GM21576 (cell line): ENCODE data around the gene LLGL2.

Experiments
- ATAC-seq: cut with Tn5 transposase; IDR thresholded peaks from one replicate; pipeline ENCODE4 v1.9.1; 2021; ENCODE audit warnings: mild to moderate bottlenecking, moderate library complexity; ENCODE audit not compliant: unreplicated experiment

Gene LLGL2

DNA sequence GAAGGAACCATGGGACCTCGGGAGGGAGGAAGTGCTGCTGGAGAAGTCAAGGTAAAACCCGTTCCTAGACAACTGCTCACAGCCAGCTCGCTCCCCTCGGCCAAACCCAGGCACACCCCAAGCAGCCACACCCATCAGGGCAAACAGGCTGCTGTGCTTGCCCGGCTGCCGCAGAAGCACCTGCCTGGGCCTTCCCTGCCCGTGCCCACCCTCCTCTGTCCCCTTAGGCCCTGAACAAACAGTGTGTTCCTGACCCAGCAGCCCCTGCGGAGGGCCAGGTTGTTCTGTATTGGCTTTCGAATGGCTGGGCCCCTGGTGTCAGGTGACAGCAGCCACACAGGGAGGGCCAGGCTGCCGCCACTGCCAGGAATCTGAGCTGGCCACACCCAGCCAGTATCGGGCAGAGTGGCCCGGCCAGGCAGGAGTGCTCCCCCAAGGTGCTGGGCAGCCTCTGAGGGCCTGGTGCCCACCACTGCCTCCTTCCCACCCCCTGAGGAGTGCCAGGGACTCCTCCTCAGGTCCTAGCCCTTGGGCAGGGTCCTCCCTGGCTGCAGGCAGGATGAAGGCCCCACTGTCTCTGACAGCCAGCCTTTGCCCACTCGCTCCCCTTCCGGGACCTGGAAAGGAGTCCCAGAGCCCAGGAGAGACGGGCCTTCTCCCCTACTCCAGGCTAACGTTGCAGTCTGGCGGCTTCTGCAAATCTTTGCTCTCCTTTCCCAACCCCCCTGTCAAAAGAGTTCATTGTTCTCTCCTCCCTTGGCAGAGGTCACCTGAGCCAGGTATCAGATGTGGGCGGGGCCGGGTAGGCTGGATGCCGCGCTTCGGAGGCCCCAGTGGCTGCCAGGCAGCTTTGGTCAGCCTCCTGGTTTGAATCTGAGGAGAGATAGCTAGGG lies 24.0 kb downstream of the LLGL2 start:
- ATAC-seq = no peak

DNA sequence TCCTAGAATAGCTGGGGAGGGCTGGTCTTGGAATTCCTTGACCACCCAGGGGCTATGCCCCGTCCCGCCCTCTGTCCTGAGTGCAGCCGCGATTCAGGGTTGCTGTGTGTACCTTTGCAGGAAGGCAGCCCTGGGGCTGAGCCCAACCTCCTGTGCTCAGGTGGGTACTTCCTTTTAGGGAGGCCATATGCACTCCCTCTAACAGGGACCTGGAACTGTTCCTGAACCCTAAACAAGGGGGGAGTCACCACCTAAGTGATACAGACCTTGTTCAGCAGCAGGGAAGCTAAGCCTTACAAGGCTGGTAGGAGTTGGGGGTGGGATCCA lies 24.6 kb downstream of the LLGL2 start:
- ATAC-seq = no peak

DNA sequence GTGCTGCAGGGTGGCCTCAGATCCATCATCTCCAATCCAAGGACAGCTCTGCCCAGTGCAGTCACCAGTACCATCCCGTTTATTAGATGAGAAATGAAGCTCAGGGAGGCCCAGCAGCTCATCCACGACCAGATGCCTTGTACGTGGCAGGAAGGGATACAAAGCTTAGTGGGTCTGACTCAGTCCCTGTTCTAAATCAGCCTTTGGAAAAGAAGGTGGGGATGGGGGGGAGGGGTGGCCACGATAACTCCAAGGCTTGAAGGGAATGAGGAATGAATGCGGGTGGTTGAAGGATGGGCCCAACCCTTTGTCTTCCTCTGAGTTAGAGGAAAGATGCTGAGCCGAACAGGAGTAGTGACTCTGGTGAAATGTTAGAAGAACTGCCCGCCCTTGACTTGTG lies 25.8 kb downstream of the LLGL2 start:
- no peak for ATAC-seq

DNA sequence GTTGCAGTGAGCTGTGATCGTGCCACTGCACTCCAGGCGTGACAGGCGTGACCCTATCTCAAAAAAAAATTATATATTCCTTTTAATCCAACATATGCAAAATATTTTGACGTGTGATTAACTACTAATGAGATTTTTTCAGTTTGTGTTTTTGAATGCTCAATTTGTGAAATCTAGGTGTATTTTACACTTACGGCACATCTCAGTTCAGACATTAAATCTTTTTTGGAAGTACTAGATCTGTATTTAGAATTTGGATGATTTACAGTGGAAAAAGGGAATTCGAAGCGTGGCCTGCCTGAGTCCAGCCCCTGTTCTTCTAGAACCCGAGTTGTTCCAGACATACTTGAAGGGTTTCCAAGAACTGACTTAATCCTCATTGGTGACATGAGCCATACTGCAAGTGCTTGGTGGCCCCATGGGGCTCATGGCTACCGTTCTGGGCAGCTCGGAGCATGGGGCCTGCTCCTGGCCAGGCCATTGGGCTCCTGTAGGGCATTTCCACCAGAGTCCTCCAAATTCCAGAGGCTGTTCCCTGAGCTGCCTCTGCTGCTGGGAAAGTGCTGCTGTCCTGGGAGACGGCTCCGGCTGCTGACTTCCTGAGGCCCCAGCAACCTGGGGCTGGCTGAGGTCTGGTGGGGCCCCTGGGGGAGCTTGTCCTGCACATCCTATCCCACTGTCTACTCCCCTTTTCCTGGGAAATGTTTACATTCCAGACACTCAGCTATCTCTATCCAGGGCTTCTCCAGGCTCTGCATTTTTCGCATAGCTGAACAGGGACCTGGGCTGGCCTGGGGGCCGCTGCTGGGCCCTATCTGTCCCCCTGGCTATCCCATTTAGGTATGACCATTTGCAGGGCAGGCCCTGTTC lies 27.2 kb downstream of the LLGL2 start:
- ATAC-seq = no peak

DNA sequence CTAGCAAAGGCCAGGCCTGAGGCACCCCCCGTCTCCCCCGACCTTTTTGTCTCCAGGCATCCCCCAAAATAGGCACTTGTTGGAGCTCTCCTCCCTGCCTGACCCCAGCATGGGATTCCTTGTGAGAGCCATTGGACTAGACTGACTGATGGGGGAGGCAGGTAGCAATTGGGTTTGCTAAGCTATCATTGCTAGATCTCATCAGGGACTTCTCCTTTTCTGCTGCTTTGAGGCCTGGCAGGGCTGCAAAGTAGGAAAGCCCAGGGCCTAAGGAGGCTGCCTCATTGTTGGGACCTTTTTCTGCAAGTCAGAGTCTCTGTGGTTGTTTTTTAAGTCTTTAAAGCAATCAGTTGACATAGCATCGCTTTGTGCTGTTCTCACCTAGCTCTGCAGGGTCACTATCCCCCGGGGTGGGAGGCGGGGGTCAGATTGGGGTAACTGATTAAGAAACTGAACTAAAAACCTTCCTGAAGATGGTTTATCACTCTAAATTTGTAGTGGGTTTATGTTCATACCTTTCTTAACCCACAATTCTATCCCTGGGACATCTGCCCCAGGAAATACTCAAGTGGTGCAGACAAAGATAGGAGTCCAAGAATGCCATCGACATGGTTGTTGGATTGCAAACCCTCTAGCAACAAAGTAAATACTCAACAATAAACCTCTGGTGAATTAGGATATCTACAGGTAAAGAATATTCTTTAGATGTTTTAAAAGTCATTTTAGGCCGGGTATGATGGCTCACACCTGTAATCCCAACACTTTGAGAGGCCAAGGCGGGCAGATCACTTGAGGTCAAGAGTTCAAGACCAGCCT lies 28.0 kb downstream of the LLGL2 start:
- no peak for ATAC-seq

DNA sequence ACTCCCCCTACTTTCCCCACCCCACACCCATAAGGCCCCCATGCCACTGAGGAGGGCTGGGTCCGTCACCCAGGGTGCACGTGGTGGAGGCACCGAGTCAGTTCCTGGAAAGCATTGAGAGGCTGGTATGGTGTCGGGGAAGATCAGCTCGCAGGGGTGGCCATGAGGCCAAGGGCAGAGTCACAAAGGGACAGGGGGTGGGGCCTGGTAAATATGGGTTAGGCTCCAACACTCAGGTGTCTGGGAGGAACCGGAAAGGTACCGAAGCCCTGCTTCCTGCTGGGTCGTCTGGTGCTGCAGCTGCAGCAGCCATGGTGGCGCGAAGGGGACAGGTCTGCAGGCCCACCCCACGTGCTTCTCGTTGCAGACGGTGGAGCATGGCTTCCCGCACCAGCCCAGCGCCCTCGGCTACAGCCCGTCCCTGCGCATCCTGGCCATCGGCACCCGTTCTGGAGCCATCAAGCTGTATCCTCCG lies 30.2 kb downstream of the LLGL2 start:
- ATAC-seq = no peak

DNA sequence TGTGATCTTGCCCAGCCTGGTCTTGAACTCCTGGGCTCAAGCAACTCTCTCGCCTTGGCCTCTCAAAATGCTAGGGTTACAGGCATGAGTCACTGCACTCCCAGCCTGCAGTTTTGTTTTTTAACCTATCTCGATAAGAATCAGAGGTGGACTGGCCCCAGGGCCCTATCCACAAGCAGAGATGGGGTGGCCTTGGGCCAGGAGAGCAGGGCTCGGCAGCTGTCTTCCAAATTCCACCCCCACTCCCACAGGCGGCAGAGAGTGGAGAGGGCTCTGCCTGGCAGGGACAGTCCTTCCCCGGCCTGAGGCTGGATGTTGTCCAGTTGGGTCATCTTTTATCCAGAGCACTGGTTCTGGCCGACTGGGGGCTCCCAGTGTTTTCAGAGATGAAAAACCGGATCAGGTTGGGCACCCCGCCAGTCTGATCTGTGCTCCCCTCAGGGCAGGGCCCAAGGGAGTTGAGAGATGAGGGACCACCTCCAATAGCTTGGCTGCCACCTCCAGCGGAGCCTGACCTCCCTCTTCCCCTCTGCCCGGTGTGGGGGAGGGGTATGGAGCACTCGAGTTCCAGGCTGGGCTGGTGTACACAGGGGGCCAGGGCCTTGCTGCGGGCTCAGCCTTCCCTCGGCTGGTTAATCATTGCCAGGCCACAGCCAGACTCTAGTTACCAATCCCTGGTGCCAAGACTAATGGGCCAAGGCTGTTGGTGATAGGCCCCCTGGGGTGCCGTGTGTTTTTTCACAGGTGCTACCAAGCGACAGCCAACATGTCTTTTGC lies 31.8 kb downstream of the LLGL2 start:
- ATAC-seq = no peak

DNA sequence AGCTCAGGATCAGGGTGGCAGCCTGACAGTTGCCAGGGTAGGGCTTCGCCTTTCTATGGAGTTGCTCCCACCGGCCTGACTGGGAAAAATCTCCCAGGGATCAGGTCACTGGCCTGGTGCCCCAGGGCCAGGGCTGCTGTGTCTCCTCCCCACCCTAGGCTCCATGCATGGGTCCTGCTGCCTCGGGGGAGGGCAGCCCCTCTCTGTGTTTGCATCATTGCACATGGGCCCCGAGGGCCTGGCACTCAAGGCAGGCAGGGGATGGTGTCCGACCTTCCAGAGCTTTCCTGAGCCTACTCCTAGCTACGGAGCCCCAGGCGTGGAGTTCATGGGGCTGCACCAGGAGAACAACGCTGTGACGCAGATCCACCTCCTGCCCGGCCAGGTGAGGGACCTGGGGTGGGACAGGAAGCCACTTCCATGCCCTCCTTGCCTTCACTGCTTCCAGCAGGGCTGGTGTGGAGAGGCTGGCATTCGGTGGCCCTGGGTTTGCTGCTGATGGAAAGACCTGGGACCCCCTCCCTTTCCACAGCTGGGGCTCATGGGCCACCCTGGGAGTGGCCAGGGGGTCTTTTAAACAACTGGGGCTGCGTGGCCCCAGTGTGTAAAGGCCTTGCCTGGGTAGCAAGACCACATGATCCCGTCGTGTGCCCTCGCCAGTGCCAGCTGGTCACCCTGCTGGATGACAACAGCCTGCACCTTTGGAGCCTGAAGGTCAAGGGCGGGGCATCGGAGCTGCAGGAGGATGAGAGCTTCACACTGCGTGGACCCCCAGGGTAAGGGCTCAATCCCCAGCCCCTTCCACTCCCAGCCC lies 32.6 kb downstream of the LLGL2 start:
- ATAC-seq = no peak

DNA sequence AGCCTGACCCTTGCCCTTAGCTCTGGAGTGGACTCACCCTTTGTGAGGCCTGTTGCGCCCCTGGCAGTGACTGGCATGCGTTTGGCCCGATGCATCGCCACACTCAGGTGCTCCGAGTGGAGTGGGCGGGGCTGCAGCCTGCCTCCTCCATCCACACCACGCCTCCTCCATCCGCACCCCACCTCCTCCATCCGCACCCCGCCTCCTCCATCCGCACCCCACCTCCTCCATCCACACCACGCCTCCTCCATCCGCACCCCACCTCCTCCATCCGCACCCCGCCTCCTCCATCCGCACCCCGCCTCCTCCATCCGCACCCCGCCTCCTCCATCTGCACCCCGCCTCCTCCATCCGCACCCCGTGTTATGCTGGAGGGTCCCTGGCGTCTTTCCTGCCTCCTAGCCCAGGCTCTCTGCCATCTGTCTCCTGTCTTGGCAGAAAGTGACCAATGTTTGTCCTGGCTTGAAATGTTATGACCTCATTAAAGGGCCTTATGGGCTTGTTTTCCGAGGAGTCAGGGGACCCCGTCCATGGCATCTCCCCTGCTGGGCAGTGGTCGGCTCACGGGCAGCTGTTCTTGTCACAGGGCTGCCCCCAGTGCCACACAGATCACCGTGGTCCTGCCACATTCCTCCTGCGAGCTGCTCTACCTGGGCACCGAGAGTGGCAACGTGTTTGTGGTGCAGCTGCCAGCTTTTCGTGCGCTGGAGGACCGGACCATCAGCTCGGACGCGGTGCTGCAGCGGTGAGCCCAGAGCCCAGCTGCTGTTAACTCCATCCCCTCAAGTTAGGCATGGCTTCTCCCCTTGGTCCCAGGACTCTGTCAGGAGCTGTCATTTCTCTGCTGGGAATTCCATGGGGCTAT lies 33.4 kb downstream of the LLGL2 start:
- no peak for ATAC-seq

DNA sequence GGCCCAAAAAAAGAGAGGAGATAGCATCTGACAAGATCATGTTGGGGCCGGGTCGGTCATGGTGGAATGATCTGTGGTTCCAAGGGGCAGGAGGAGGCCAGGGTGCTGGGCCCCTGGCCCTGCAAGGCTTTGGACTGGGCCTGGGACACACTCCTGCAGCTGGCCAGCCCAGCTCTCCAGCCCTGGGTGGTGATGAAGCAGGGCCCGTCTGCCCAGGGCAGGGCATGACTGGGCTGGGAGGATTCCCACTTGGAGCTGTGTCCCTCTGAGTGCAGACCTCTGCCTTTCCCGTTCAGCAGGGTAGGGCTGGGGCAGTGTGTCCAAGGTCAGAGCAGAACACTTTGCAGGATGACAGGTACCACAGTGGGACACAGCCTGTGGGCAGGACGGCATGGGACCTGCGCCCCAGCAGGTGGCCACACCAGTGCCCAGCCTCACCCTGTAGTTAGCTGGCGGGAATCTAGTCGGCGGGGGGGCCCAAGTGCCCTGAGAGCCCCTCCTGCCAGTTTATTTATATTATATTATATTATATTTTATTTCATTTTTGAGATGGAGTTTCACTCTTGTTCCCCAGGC lies 34.5 kb downstream of the LLGL2 start:
- ATAC-seq = no peak

DNA sequence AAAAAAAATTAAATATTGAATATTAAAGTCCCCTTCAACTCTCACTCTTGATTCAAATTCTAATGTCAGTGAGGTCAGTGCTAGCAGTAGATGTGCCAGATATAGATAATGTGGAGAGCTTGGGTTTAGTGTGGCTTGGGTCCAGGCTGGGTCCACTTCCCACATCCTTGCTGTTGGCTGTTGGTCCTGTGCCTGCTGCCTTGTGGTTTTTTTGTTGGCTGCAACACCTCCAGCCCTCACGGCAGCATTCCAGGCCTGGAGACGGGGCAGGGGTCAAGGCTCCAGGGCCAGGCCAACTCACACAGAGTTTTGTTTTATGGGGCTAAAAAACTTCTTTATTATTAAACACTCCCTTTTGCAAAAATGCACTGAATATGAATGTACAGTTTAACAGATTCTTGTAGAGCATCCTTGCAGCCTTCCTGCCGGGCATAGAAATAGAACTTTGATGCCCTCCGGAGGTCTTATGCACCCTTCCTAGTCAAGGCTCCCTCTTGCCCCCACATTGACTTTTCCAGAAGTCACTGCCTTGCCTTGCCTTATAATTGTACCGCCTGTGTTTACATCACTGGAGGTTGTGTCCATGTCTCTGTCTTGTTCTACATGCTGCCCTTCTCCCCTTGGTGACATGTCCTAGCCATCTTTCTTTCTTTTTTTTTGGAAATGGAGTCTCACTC lies 36.6 kb downstream of the LLGL2 start:
- no peak for ATAC-seq

DNA sequence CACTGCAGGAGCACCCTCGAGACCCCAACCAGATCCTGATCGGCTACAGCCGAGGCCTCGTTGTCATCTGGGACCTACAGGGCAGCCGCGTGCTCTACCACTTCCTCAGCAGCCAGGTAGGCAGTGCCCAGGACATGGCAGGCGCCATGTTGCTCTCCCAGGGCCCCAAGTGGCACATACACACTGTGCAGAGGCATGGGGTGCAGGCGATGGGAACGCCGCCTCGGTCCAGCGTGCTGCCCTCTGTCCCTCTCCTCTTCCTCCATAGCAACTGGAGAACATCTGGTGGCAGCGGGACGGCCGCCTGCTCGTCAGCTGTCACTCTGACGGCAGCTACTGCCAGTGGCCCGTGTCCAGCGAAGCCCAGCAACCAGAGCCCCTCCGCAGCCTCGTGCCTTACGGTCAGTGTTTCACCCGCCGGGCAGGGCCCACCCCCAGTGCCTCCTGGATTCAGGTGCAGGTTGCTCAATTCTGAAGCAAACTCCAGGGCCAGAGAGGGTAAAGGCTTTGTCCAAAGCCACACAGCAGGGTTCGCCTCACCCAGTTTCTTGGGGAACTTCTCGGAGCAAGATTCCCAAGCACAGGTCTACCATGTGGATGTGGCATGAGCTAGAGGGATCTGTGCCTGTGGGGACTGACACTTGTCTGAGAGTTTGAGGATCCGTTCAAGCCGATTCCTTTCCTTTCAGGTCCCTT lies 37.7 kb downstream of the LLGL2 start:
- no peak for ATAC-seq

DNA sequence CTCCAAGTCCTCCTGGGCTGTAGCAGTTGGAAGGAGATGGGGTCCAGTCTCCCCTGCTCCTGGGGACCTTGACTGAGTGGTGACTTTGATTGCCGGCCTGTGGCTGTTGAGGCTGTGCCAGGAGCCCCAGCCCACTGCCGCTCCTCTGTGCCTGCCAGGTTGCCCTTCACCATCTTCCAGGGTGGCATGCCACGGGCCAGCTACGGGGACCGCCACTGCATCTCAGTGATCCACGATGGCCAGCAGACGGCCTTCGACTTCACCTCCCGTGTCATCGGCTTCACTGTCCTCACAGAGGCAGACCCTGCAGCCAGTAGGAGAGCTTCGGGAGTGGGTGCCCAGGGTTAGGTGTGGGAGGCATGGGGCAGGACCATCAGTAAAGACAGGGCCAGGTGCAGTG lies 38.7 kb downstream of the LLGL2 start:
- ATAC-seq = no peak

DNA sequence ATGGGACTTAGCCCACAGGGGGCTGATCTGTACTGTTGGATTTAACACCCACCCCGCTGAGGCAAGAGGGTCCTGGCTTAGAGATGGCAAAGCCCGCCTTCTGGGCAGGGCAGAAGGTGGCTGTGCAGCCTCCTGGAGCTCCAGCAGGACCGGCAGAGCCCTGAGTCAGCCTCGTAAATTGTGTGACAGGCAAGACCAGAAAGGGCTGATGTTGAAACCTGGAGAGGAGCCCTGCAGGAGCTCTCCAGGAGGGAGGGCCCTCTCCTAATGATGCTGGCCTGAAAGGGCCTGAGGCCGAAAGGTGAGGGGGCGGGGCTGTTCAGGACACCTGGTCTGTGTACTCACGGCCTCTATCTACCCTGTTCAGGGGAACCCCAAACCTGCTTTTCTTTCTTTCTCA lies 39.6 kb downstream of the LLGL2 start:
- ATAC-seq = no peak

DNA sequence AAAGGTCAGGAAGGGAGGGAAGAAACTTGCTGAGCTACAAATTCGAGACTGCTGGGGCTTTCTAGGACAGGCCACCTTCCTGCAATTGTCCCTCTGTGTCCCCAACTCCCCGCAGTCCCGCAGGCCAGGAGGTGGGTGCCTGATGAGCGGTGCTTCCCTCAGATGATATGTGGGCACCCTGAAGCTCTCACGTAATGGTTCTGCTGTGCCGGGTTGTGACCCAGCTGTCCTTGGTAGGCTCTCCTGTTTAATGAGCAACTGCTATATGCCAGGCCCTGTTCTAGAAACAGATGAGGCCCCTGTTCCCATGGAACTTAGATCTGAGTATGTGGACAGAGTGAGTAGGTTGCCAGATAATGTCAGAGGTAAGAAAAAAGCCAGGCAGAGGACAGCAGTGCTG lies 40.1 kb downstream of the LLGL2 start:
- no peak for ATAC-seq

DNA sequence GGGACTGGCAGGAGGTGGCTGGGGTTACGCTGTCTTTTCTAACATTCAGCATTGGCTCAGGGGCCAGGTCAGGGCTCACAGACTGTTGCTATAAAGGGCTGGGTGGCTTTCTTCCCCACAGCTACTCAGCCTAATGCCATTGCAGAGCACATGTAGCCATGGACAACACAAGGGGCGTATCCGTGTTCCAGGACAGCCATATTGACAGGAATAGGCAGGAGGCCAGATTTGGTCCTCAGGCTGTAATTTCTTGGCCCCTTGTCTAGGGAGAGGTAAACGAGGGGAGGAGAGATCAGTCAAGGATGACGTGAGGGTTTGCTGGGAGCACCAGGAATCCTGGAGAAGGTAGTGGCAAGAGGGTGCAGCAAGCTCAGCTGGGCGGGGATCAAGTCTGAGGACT lies 40.9 kb downstream of the LLGL2 start:
- ATAC-seq = no peak

DNA sequence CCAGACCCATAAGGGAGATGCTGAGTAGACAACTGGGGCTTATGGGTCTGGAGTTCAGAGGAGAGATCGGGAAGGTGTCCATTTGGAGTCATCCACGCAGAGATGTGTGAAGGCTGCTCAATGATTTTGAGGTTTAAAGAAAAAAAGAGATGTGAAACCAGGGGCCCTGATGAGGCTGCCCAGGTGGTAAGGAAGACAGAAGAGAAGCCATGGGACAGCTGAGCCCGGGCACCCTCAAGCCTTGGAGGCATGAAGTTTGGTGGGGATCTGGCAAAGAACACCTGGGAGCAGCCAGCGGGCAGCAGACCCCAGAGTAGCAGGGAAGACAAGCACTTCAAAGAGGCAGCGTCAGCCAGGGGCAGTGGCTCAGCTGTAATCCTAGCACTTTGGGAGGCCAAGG lies 41.3 kb downstream of the LLGL2 start:
- ATAC-seq = no peak
